HepG2 (cell line): ENCODE data around the gene MTR.

Source experiments
- MYC ChIP-seq: sonication (generic); formaldehyde crosslinking; IDR thresholded peaks from 2 replicates; pipeline ENCODE4 v1.9.0; 2021; ENCODE audit warnings: missing genetic modification reagents, borderline replicate concordance
- NCOA2 ChIP-seq: sonication (generic); formaldehyde crosslinking; IDR thresholded peaks from 2 replicates; pipeline ENCODE4 v1.8.0; 2022; ENCODE audit warnings: inconsistent platforms
- SIN3A ChIP-seq: IDR thresholded peaks from 2 replicates; pipeline ENCODE4 v1.6.1; 2011; ENCODE audit warnings: low read depth, mild to moderate bottlenecking, control low read depth, low read length, borderline replicate concordance
- ZBTB7B ChIP-seq: sonication (generic); formaldehyde crosslinking; IDR thresholded peaks from 2 replicates; pipeline ENCODE4 v1.4.0; 2020; ENCODE audit warnings: missing genetic modification reagents
- ZNF709 ChIP-seq: sonication (generic); formaldehyde crosslinking; IDR thresholded peaks from 2 replicates; pipeline ENCODE4 v1.5.0; 2020; ENCODE audit warnings: mild to moderate bottlenecking, missing genetic modification reagents
- ZNF781 ChIP-seq: sonication (generic); formaldehyde crosslinking; IDR thresholded peaks from 2 replicates; pipeline ENCODE4 v1.5.1; 2020; ENCODE audit warnings: borderline replicate concordance, mild to moderate bottlenecking, missing genetic modification reagents; ENCODE audit errors: not compliant biosample characterization
- TF ChIP-seq, protein P1 (sequence below): sonication (generic); formaldehyde crosslinking; IDR thresholded peaks from 2 replicates; pipeline ENCODE4 v1.8.1; 2023; ENCODE audit warnings: missing genetic modification reagents, inconsistent platforms, borderline replicate concordance

DNA sequence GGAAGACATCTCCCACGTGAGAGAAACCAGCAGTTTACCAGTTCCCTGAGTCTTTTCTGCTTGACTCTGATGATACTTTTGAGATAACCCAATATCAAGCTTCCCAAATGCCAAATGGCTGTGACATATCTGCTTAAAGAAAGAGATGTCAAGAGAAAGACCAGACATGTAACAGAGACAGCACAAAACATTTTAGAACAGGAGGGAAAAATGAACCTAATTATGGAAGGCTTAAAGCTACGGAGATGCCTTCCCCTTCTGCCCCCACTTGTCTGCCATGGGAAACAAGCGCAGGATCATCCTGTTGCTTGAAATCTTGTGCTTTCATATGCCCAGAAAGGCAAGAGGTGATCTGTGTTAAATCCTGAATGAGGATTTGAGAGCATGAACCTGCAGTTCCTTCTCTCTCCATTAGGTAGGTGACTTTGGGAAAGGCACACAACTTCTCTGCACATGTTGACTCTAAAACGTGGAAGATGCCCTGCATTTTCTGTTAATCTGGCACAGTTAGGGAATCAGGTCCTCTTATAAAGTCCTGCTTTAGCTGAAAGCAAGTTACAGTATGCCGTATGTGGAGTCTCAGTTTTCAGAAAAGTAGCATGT, 46.7 kb upstream of the MTR start:
- TF ChIP-seq, protein P1, sequence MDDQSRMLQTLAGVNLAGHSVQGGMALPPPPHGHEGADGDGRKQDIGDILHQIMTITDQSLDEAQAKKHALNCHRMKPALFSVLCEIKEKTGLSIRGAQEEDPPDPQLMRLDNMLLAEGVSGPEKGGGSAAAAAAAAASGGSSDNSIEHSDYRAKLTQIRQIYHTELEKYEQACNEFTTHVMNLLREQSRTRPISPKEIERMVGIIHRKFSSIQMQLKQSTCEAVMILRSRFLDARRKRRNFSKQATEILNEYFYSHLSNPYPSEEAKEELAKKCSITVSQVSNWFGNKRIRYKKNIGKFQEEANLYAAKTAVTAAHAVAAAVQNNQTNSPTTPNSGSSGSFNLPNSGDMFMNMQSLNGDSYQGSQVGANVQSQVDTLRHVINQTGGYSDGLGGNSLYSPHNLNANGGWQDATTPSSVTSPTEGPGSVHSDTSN (CRISPR knock-in tag) = no peak
- TF ChIP-seq SIN3A (no peak), ZBTB7B (CRISPR knock-in tag) (no peak), ZNF781 (CRISPR knock-in tag) (no peak), MYC (no peak), ZNF709 (CRISPR knock-in tag) (no peak), NCOA2 (CRISPR knock-in tag) (no peak)
